KMS-11 (cell line): ENCODE measurements around the gene TRMT112.
A peak's percentile ranks its signal among the peaks of the same experiment; 100 is the strongest.

Source experiments
- H2AFZ ChIP-seq: fragments of 200-600 bp; sonication (generic); 2 replicates; pipeline ENCODE4 v1.6.1; 2016; ENCODE audit warnings: antibody characterized with exemption, mixed run types, low read depth
- H3K27ac ChIP-seq: fragments of 200-600 bp; sonication (generic); 2 replicates; pipeline ENCODE4 v1.6.1; 2016; ENCODE audit warnings: mild to moderate bottlenecking, mixed run types
- H3K27me3 ChIP-seq: fragments of 200-600 bp; sonication (generic); 2 replicates; pipeline ENCODE4 v1.6.1; 2017; ENCODE audit warnings: mild to moderate bottlenecking, low read depth, mixed run types, moderate library complexity; ENCODE audit not compliant: insufficient read depth
- H3K36me3 ChIP-seq: fragments of 200-600 bp; sonication (generic); 2 replicates; pipeline ENCODE4 v1.6.1; 2017; ENCODE audit warnings: mild to moderate bottlenecking, mixed run types; ENCODE audit not compliant: insufficient read depth
- H3K4me1 ChIP-seq: fragments of 200-600 bp; sonication (generic); 2 replicates; pipeline ENCODE4 v1.6.1; 2016; ENCODE audit warnings: mild to moderate bottlenecking, low read depth, mixed run types; ENCODE audit not compliant: poor library complexity, severe bottlenecking
- H3K4me2 ChIP-seq: fragments of 200-600 bp; sonication (generic); 2 replicates; pipeline ENCODE4 v1.7.0; 2016; ENCODE audit warnings: mild to moderate bottlenecking, mixed run types
- H3K4me3 ChIP-seq: fragments of 200-600 bp; sonication (generic); IDR thresholded peaks from 2 replicates; pipeline ENCODE4 v1.6.1; 2017; ENCODE audit warnings: low read depth, low read length, mixed read lengths; ENCODE audit not compliant: insufficient read depth
- H3K79me2 ChIP-seq: fragments of 200-600 bp; sonication (generic); 2 replicates; pipeline ENCODE4 v1.6.1; 2016; ENCODE audit warnings: low read depth, mixed run types; ENCODE audit not compliant: insufficient read depth
- H3K9ac ChIP-seq: fragments of 200-600 bp; sonication (generic); 2 replicates; pipeline ENCODE4 v1.6.1; 2016; ENCODE audit warnings: mild to moderate bottlenecking, mixed run types
- H4K20me1 ChIP-seq: fragments of 200-600 bp; sonication (generic); 2 replicates; pipeline ENCODE4 v1.6.1; 2016; ENCODE audit warnings: mild to moderate bottlenecking, mixed run types; ENCODE audit not compliant: insufficient read depth
- TF ChIP-seq, protein P1 (sequence below): fragments of 200-600 bp; sonication (generic); conservative IDR thresholded peaks from 2 replicates; pipeline ENCODE4 v1.6.1; 2017; ENCODE audit warnings: low read depth, mild to moderate bottlenecking, antibody characterized with exemption, low read length, moderate library complexity, mixed read lengths

Gene TRMT112

DNA sequence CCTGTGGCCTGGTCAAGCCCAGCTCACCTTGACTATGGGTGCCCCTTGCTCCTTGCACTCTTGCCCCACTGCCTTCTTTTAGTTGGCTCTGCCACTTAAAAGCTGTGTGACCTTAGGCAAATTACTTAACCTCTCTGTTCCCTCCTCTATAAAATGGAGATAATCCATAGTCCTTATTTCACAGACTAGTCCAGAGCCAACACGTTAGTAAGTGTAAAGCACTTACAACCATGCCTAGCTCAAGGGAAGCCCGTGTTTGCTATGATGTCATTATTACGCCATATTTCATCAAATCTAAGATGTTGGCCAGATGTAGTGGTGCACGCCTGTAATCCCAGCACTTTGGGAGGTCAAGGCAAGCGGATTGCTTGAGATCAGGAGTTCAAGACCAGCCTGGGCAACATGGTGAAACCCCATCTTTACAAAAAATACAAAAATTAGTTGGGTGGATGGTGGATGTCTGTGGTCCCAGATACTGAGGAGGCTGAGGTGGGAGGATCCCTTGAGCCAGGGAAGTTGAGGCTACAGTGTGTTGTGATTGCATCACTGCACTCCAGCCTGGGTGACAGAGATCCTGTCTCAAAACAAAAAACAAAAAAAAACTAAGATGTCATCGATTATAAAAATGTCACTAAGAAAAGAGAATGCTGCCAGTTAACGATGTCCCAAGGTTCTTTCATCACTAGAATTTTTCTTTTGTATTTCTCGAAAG is 20.3 kb upstream of the TRMT112 start:
- Histone ChIP-seq H3K4me1 (peaks cover 52% of the 10 kb centered on the region), H3K27ac (no peak overlapping the region), H3K9ac (no peak overlapping the region), H3K4me2 (no peak overlapping the region), H3K36me3 (no peaks in the 10 kb centered on the region), H4K20me1 (no peaks in the 10 kb centered on the region), H3K27me3 (no peaks in the 10 kb centered on the region), H2AFZ (no peak overlapping the region), H3K4me3 (no peak overlapping the region), H3K79me2 (no peaks in the 10 kb centered on the region)
- TF ChIP-seq, protein P1, sequence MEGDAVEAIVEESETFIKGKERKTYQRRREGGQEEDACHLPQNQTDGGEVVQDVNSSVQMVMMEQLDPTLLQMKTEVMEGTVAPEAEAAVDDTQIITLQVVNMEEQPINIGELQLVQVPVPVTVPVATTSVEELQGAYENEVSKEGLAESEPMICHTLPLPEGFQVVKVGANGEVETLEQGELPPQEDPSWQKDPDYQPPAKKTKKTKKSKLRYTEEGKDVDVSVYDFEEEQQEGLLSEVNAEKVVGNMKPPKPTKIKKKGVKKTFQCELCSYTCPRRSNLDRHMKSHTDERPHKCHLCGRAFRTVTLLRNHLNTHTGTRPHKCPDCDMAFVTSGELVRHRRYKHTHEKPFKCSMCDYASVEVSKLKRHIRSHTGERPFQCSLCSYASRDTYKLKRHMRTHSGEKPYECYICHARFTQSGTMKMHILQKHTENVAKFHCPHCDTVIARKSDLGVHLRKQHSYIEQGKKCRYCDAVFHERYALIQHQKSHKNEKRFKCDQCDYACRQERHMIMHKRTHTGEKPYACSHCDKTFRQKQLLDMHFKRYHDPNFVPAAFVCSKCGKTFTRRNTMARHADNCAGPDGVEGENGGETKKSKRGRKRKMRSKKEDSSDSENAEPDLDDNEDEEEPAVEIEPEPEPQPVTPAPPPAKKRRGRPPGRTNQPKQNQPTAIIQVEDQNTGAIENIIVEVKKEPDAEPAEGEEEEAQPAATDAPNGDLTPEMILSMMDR: no peak

DNA sequence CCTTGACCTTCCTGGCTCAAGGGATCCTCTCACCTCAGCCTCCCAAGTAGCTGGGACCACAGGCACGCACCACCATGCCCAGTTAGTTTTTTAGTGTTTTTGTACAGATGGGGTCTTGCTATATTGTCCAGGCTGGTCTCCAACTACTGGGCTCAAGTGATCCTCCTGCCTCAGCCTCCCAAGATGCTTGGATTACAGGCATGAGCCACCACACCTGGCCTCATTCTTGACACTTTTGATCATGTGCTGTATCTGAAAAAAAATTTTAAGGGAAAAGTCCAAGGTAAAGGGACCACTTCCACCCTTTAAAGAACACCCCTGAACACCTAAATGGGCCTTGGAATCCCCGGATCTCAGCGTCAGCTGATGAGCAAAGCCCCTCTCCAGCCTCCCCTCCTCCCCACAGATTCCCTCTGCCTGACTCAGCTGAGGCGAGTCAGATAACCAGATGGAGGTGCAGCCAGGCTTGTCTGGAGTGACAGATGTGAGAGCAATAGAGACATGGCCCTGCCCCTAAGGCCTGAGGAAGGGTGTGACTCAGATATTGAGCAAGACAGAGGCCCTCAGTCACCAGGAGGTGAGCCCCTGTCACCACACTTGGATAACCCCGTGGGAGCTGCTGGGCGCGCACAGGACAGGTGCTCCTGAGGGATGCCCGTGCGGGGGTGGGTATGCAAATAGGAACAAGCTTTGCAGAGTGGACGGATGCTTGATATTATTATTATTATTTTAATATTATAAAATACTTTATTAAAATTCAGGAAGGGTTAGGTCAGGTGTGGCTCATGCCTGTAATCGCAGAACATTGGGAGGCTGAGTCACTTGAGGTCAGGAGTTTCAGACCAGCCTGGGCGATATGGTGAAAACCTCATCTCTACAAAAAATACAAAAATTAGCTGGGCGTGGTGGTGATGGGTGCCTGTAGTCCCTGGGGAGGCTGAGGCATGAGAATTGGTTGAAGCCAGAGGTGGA is 17.7 kb upstream of the TRMT112 start:
- H3K4me1 ChIP-seq: peaks cover 48% of the 10 kb centered on the region
- H3K36me3 ChIP-seq: no peaks in the 10 kb centered on the region
- no peaks in the 10 kb centered on the region for H3K27me3 ChIP-seq
- H3K27ac ChIP-seq: peak overlapping the region; percentile 46
- peak overlapping the region; percentile 76 for H3K4me2 ChIP-seq
- no peaks in the 10 kb centered on the region for H4K20me1 ChIP-seq
- no peak overlapping the region for H3K9ac ChIP-seq
- TF ChIP-seq, protein P1: no peak
- H3K4me3 ChIP-seq: no peak overlapping the region
- H2AFZ ChIP-seq: no peak overlapping the region
- no peaks in the 10 kb centered on the region for H3K79me2 ChIP-seq

GRCh38 chr11:64333556-64333955 is 16.2 kb upstream of the TRMT112 start:
- no peak overlapping the region for H3K4me2 ChIP-seq
- no peaks in the 10 kb centered on the region for H4K20me1 ChIP-seq

More at GRCh38 chr11:64333556-64333955, 16.2 kb upstream of the TRMT112 start:
- Histone ChIP-seq H3K27me3 (no peaks in the 10 kb centered on the region), H3K79me2 (no peaks in the 10 kb centered on the region), H3K9ac (no peak overlapping the region), H3K4me3 (no peak overlapping the region), H2AFZ (no peak overlapping the region), H3K36me3 (no peaks in the 10 kb centered on the region), H3K4me1 (peaks cover 36% of the 10 kb centered on the region), H3K27ac (no peak overlapping the region)
- TF ChIP-seq, protein P1: no peak
